Pancreas (tissue), 10 donors: ENCODE results near the gene ALCAM. TPM values are rescaled to one million over a fixed set of nuclear protein-coding genes. Genes with fewer than 3 reads are reported as not detected.

ENCODE experiments used
- ATAC-seq, 4 donors: fragments of 200-7000 bp; cut with Tn5 transposase; one replicate each; pipeline versions ENCODE4 v1.8.0 to v1.9.1; 2020; ENCODE audit warnings: mild to moderate bottlenecking in 4 of 4, moderate library complexity in 4 of 4
- DNase-seq, 6 donors: peaks; one replicate each; pipeline ENCODE4 v3.0.0-alpha.2; 2020
- FAIRE-seq: peaks from 2 replicates; lab custom pipeline; 2012; peaks lifted over from hg19 to GRCh38; lab: Jason Lieb, UNC
- H3K27ac ChIP-seq, 4 donors: fragments of 200-600 bp; sonication (generic); 1 replicate in 3 of 4; 2 replicates in 1 of 4; pipeline versions ENCODE4 v1.5.0 to v1.8.0; 2020
- H3K27me3 ChIP-seq, 4 donors: fragments of 200-600 bp; one replicate each; pipeline ENCODE4 v1.8.0; 2021
- H3K36me3 ChIP-seq, 3 donors: fragments of 200-600 bp; sonication (generic) in 1 of 3; one replicate each; pipeline versions ENCODE4 v1.5.0 to v1.8.0; 2020 to 2021
- H3K4me1 ChIP-seq, 3 donors: fragments of 200-600 bp; one replicate each; pipeline ENCODE4 v1.8.0; 2021
- H3K4me3 ChIP-seq, 4 donors: fragments of 200-600 bp; sonication (generic) in 2 of 4; one replicate each; pipeline versions ENCODE4 v1.5.0 to v1.8.0; 2020 to 2021
- H3K9me3 ChIP-seq, 4 donors: fragments of 200-600 bp; one replicate each; pipeline ENCODE4 v1.8.0; 2021
- intact Hi-C, 3 donors: fragments of 100-400 bp; cut with DNase I; formaldehyde crosslinking; loops; one replicate each; pipeline versions ENCODE4 v1.11.1 to v1.14.2; 2022
- polyA plus RNA-seq, 2 donors: library from polyadenylated mRNA; stranded (reverse); fragments of 200-250 nt; gene quantifications; one replicate each; pipeline ENCODE4 v1.2.3, GENCODE V29; 2013
- total RNA-seq, 6 donors: library from RNA; stranded (reverse); fragmentation: NEBNext Ultra II Directional in 4 of 6; extraction: Animal tissue kit (Norgen Biotek cat#: 25700) in 4 of 6; gene quantifications; one replicate each; pipeline versions ENCODE4 v1.2.1 to v1.2.4, GENCODE V29; 2021 to 2023
- TF ChIP-seq, protein P1 (sequence below), 4 donors: fragments of 200-600 bp; sonication (generic) in 3 of 4; IDR thresholded peaks; one replicate each; pipeline versions ENCODE4 v1.5.0 to v1.8.0; 2021; ENCODE audit warnings: antibody characterized with exemption in 4 of 4
- donor health status: healthy with polysubstance abuse.
- donor health status: DM: no; HTN: no; CAD: no; lungs with moderate emphysema.
- donor health status: DM: no; HTN: no; CAD: no.
- donor health status: control.
- donor health status: control.
- donor health status: Bipolar disorder and iron deficiency.
- donor health status: DM: yes; HTN: yes; CAD: no.
- donor health status: DM: no; HTN: no; CAD: no.
- donor health status: DM: no; HTN: no; CAD: no.
- donor health status: DM: yes; HTN: yes; CAD: no.

ALCAM gene
- total and polyA plus RNA-seq, 8 donors: 14.4 to 42.1 (median 27.6) TPM

DNA sequence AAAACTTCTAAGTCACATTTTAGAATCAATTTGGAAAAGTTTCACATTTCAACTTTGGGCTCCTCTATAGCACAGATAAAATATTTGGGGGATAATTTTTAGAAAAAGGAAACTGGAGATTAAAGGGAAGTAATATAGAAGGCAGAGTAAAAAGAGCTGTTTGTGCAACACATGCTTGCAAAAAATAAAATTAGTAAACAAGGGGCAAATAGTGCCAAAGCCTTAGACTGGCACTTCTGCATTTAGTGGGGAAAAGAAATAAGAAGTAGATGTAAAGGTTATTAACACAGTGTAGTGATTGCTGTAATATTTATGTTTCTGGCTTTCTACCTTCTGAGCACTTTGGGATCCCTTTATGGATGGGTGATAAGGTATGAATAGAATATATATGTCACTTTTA is 255.5 kb downstream of the ALCAM start:
- no peak overlapping the region for H3K4me3 ChIP-seq
- H3K36me3 ChIP-seq: no peaks in the 10 kb centered on the region
- FAIRE-seq (no peak), DNase-seq (no peak), ATAC-seq (no peak)
- no peaks in the 10 kb centered on the region for H3K4me1 ChIP-seq
- intact Hi-C loops: no loop called here
- H3K27me3 ChIP-seq: no peaks in the 10 kb centered on the region
- H3K9me3 ChIP-seq: no peaks in the 10 kb centered on the region
- H3K27ac ChIP-seq: no peak overlapping the region
- TF ChIP-seq, protein P1, sequence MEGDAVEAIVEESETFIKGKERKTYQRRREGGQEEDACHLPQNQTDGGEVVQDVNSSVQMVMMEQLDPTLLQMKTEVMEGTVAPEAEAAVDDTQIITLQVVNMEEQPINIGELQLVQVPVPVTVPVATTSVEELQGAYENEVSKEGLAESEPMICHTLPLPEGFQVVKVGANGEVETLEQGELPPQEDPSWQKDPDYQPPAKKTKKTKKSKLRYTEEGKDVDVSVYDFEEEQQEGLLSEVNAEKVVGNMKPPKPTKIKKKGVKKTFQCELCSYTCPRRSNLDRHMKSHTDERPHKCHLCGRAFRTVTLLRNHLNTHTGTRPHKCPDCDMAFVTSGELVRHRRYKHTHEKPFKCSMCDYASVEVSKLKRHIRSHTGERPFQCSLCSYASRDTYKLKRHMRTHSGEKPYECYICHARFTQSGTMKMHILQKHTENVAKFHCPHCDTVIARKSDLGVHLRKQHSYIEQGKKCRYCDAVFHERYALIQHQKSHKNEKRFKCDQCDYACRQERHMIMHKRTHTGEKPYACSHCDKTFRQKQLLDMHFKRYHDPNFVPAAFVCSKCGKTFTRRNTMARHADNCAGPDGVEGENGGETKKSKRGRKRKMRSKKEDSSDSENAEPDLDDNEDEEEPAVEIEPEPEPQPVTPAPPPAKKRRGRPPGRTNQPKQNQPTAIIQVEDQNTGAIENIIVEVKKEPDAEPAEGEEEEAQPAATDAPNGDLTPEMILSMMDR (IDR thresholded peaks at IDR 0.05): no peak
